GM12801 (cell line): ENCODE data around the gene ZFYVE9.

Experiments used
- TF ChIP-seq, protein P1 (sequence below): IDR thresholded peaks from one replicate; pipeline ENCODE4 v1.5.1; 2011; ENCODE audit warnings: control low read depth; ENCODE audit not compliant: insufficient read length; ENCODE audit errors: extremely low read depth

Gene ZFYVE9

DNA sequence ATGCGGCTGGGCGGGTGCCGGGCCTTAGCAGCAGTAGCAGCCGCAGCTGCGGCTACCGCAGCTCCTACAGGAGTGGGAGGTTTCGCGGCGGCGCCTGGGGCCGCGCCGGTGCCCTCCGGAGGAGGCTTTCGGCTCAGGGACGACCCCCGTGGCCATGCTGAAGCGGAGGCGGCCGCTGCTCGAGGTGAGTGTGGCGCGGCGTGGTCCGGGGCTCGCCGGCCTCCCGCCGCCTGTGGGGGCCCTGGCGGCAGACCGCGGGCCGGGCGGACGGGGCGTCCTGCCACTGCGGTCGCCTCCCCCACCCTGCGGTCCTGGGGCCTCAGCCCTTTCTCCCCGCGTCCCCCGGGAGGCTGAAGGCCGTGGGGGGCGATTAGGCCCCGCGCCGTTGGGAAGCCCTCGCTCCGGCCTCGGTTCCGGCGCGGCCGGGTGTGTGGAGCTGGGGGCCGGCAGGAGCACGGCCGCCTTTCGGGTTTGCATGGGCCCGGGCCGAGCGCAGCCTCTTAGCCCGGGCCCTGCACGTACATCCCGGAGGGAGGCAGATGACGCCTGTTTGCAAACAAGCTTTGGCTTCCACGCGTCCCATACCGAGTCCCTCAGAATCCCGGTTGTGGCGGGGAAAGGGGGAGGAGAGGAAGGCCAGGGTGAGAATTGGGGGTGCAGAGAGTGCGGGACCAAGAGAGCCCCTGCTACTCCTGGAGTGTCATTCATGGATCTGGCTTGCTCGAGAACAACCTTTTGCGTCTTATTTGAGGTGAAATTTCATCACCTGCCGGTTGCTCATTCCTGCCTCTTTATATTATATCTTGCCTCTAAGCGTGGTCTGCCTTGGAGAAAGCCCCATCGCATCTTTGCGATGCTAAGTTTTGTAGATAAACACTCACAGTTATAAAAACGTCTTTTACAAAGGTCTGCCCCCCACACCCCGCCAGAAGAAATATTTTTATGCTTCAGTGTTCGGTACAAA lies 613 bp downstream of the ZFYVE9 start:
- TF ChIP-seq, protein P1, sequence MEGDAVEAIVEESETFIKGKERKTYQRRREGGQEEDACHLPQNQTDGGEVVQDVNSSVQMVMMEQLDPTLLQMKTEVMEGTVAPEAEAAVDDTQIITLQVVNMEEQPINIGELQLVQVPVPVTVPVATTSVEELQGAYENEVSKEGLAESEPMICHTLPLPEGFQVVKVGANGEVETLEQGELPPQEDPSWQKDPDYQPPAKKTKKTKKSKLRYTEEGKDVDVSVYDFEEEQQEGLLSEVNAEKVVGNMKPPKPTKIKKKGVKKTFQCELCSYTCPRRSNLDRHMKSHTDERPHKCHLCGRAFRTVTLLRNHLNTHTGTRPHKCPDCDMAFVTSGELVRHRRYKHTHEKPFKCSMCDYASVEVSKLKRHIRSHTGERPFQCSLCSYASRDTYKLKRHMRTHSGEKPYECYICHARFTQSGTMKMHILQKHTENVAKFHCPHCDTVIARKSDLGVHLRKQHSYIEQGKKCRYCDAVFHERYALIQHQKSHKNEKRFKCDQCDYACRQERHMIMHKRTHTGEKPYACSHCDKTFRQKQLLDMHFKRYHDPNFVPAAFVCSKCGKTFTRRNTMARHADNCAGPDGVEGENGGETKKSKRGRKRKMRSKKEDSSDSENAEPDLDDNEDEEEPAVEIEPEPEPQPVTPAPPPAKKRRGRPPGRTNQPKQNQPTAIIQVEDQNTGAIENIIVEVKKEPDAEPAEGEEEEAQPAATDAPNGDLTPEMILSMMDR, result no peak

DNA sequence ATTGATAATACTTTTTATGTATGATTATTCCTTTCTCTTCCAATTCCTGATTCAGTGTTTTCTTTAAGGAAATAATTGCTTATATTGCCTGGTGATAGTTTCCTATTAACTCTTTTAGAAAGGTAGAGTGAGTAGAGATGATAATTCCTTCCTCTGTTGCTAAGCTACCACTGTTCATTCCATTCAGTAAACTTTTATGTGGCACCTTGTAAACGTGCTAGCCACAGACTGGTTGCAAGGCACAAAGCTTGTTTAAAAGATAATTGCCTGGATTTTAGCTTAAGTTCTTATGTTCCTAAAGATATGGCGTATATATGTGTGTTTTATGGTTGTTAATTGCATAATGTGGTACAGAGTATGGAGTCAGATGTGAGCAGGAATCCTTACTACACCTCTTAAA lies 3.2 kb downstream of the ZFYVE9 start:
- TF ChIP-seq, protein P1, result no peak

DNA sequence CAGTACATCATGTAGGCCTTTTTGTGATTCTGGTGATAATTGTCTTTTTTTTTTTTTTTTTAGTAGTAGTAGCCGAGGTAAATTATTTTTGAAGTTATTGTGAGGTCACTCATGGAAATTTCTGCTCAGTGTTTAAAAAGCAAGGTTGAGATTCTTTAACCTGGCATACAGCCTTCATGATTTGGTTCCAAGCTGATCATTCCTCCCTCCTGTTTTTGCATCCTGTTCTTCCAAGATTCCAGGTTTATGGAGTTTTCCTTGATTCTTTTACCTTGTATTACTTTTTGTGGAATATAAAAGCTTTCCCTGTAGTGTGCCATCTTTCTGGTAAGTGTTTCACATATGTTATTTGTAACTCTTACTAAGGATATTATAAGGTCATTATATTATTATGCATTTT lies 9.1 kb downstream of the ZFYVE9 start:
- TF ChIP-seq, protein P1, result no peak

DNA sequence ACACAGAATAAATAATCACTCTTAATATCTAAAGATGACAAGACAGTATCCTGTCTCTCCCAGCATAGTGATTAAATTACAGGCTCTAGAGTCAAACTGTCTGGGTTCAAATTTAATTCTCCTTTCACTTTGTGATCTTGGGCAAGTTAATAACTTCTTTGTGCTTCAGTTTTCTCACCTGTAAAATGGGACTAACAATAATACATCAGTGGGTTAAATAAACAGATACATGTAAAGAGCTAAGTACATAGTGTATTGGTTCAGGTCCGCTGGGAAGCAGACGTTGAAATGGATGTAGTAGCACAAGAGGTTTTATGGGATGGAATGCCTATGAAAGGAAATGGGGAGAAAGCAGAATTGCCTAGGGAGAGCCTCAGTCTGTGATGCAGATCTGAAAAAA lies 10.7 kb downstream of the ZFYVE9 start:
- TF ChIP-seq, protein P1, result no peak

DNA sequence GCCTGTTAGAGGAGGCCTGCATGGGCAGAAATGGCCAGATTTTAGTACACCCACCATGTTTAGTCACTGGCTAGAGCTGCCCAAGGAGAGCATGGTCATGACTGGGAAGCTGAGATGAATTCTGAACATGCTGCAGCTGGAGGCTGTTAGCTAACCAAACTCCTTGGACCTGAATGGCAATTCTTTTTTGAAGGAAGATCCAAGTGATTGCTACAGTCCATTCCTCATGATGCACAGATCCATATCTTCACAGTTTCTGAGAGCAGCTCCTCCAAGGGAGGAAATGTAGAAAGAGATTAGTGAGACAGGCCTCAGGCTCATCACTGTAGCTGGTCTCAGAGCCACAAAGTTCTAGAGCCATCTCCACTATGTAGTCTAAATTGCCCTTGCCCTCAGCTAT lies 11.1 kb downstream of the ZFYVE9 start:
- TF ChIP-seq, protein P1, result no peak

DNA sequence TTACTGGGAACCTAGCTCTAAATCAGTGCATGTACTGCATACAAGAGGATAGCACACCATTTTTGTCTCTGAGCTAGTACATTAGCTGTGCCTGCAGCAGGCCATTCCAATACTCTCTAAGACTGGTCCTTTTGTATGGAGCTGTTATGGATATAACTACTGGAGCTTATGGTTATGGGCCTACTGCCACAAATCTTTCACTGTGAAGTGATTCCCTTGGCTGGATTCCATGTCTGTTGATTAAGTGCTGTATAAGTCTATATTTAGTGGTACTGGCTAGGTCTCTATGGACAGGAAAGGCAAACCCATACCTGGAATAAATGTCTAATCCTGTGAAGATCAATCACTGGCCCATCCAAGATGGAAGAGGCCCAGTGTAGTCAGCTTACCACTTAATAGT lies 12.0 kb downstream of the ZFYVE9 start:
- TF ChIP-seq, protein P1, result no peak

DNA sequence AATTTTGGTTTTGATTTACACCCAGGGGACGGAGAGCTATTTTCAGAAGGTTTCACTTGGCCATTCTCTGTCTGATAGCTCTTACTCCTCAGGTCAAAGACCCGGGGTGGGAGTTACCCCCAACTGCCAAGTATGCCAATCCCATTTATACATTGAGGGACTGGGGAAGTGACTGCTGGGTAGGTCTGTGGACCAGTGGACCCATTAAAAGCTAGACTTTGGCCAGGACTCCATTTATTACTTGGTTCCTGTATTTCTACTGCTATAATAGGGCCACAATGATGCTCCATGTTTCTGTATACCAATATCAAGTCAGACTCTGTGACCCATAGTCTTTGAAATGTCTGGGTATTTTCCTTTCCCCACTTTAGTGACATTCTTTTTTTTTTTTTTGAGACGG lies 14.6 kb downstream of the ZFYVE9 start:
- TF ChIP-seq, protein P1, result no peak
